ENCODE measurements around the gene IL18R1. TPM values are rescaled to one million over a fixed set of nuclear protein-coding genes. Genes with fewer than 3 reads are reported as not detected.

IL18R1 gene
- total and polyA plus RNA-seq, 11 donors, result 0.50 to 4.3 (median 1.8) TPM

DNA sequence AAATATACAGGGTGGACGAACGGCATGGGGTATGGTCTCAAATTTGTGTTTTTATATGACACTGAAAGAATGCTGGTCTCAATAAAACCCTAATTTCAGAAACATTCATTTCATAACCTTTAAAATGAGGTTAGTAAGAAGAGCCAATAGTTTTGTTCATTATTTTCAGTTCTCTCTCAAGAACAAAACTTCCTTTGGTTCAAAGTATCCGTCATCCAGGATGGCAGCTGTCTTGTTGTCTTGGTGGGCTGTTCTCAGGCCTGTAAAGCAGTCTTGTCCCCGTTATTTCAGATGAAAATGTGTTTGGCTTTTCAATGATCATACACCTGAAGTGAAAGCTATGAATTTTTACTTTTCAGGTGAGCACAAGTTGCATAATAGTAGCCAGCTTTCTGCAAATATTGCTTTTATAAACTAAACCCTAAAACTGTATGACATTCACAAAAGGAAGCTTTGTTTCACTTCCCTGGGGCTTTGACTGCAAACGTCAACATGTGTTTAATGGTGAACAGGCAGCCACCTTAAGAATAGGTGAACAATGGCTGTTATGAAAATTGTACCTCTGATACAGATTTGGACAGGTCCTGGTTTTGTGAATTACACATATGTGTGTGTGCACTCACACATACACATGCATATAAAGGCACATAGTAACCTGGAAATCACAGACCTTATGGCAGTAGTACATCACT lies 70.0 kb downstream of the IL18R1 start:
- WGBS, 4 donors, result 43 to 54% (median 45%) methylated on average over 5 of the region's 5 CpGs
- H3K27ac ChIP-seq, result no peak overlapping the region
- H3K27me3 ChIP-seq, result no peaks in the 10 kb centered on the region
- intact Hi-C loops (cut with DNase I), result no loop called here
- no peak for TF ChIP-seq POLR2A (IDR thresholded peaks at IDR 0.05)
- TF ChIP-seq, protein P1, sequence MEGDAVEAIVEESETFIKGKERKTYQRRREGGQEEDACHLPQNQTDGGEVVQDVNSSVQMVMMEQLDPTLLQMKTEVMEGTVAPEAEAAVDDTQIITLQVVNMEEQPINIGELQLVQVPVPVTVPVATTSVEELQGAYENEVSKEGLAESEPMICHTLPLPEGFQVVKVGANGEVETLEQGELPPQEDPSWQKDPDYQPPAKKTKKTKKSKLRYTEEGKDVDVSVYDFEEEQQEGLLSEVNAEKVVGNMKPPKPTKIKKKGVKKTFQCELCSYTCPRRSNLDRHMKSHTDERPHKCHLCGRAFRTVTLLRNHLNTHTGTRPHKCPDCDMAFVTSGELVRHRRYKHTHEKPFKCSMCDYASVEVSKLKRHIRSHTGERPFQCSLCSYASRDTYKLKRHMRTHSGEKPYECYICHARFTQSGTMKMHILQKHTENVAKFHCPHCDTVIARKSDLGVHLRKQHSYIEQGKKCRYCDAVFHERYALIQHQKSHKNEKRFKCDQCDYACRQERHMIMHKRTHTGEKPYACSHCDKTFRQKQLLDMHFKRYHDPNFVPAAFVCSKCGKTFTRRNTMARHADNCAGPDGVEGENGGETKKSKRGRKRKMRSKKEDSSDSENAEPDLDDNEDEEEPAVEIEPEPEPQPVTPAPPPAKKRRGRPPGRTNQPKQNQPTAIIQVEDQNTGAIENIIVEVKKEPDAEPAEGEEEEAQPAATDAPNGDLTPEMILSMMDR (IDR thresholded peaks at IDR 0.05), result no peak
- no peak overlapping the region for H3K4me3 ChIP-seq
- no peaks in the 10 kb centered on the region for H3K36me3 ChIP-seq
- no peak for DNase-seq
- peaks cover 0 to 5% (median 0%) of the 10 kb centered on the region in 12 donors for H3K9me3 ChIP-seq
- peaks cover 0 to 27% (median 0%) of the 10 kb centered on the region in 12 donors for H3K4me1 ChIP-seq
- ATAC-seq, result no peak

DNA sequence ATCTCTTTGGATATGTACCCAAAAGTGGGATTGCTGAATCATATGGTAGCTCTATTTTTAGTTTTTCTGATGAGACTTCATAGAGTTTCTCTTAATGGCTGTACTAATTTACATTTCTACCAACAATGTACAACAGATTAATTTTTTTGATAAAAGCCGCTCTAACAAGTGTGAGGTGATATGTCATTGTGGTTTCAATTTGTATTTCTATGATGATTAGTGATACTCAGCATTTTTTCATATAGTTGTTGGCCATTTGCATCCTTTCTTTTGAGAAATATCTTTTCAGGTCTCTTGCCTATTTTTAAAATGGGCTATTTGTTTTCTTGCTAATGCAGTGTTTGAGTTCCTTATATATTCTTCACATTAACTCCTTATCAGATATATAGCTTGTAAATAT lies 71.7 kb downstream of the IL18R1 start:
- 44 to 98% (median 52%) methylated on average over 1 of the region's 1 CpG for WGBS, 4 donors
- H3K4me1 ChIP-seq, result peaks cover 0 to 27% (median 0%) of the 10 kb centered on the region in 12 donors
- H3K27ac ChIP-seq, result no peak overlapping the region
- no peak overlapping the region for H3K4me3 ChIP-seq
- peaks cover 0 to 3% (median 0%) of the 10 kb centered on the region in 9 donors for H3K27me3 ChIP-seq
- ATAC-seq (no peak), DNase-seq (no peak)
- H3K36me3 ChIP-seq, result no peaks in the 10 kb centered on the region
- peaks cover 0 to 5% (median 0%) of the 10 kb centered on the region in 12 donors for H3K9me3 ChIP-seq
- intact Hi-C loops (cut with DNase I), result no loop called here
- TF ChIP-seq POLR2A (IDR thresholded peaks at IDR 0.05), result no peak
- TF ChIP-seq, protein P1 (IDR thresholded peaks at IDR 0.05), result no peak

DNA sequence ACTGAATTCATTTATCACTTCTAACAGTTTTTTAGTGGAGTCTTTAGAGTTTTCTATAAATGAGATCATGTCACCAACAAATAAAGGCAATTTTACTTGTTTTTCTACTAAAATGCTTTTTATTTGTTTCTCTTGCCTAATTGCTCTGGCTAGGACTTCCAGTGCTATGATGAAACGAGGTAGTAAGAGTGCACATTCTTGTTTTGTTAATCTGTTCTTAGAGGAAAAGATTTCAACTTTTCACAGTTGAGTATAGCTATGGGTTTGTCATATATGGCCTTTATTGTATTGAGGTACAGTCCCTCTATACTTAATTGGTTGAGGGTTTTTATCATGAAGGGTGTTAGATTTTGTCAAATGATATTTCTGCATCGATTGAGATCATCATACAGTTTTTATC lies 73.0 kb downstream of the IL18R1 start:
- WGBS, 4 donors, result 60 to 73% (median 70%) methylated on average over 2 of the region's 2 CpGs
- Histone ChIP-seq H3K4me3 (no peak overlapping the region), H3K36me3 (no peaks in the 10 kb centered on the region), H3K4me1 (peaks cover 0 to 17% (median 0%) of the 10 kb centered on the region in 12 donors), H3K9me3 (peaks cover 0 to 5% (median 0%) of the 10 kb centered on the region in 12 donors), H3K27me3 (peaks cover 0 to 3% (median 0%) of the 10 kb centered on the region in 9 donors), H3K27ac (no peak overlapping the region)
- TF ChIP-seq, protein P1 (IDR thresholded peaks at IDR 0.05), result no peak
- TF ChIP-seq POLR2A (IDR thresholded peaks at IDR 0.05), result no peak
- no peak for ATAC-seq
- DNase-seq, result no peak
- intact Hi-C loops (cut with DNase I), result no loop called here

DNA sequence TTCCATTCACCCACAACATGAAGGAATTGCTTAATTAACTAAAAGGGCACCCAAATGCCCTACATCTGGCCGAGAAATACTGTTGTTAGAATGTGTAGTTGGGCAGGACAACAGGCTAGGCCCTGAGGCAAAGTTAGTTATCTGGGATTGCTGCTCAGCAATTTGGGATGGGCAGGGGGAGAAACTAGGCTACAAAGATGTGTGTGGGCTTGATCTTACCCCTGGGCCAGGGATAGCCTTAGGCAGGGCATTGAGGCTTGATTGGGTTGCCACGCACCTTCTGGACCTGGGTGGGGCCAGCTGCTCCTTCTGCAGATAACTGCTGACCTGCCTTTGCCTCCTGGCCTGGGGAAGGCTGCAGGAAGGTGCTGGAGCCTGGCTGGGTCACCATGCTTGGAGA lies 76.8 kb downstream of the IL18R1 start:
- DNase-seq (no peak), ATAC-seq (no peak)
- 79 to 83% (median 81%) methylated on average over 2 of the region's 2 CpGs for WGBS, 4 donors
- intact Hi-C loops (cut with DNase I), result no loop called here
- TF ChIP-seq, protein P1 (IDR thresholded peaks at IDR 0.05), result no peak
- no peak for TF ChIP-seq POLR2A (IDR thresholded peaks at IDR 0.05)
- no peaks in the 10 kb centered on the region for H3K36me3 ChIP-seq
- peaks cover 0 to 3% (median 0%) of the 10 kb centered on the region in 9 donors for H3K27me3 ChIP-seq
- H3K4me1 ChIP-seq, result peaks cover 0 to 28% (median 0%) of the 10 kb centered on the region in 12 donors
- H3K27ac ChIP-seq, result no peak overlapping the region
- no peak overlapping the region for H3K4me3 ChIP-seq
- peaks cover 0 to 5% (median 0%) of the 10 kb centered on the region in 12 donors for H3K9me3 ChIP-seq
